ENCODE measurements around the gene ZNF610.
A peak's percentile ranks its signal among the peaks of the same experiment; 100 is the strongest.
"Not testable (repeated sequence)": the region's sequence is repeated elsewhere in the genome, so short reads cannot be mapped to it uniquely, and the experiment has no call there.

Gene ZNF610

GRCh38 chr19:52307275-52307674 is 28.8 kb upstream of the ZNF610 start:
- TF ChIP-seq CTCF (IDR thresholded peaks at IDR 0.05) = no peak
- DNase-seq (ENCODE audit: low spot score) = no peak
- Histone ChIP-seq H3K4me3 (no peak overlapping the region), H3K27ac (no peak overlapping the region)

- TF ChIP-seq CTCF (IDR thresholded peaks at IDR 0.05) = no peak
- peak overlapping the region; percentile 5 for H3K4me3 ChIP-seq
- DNase-seq (ENCODE audit: low spot score) = no peak
- H3K27ac ChIP-seq = no peak overlapping the region
Measured at GRCh38 chr19:52322429-52322828, 13.6 kb upstream of the ZNF610 start.

- no peak for DNase-seq (ENCODE audit: low spot score)
- Histone ChIP-seq H3K4me3 (no peak overlapping the region), H3K27ac (no peak overlapping the region)
- no peak for TF ChIP-seq CTCF (IDR thresholded peaks at IDR 0.05)
Measured at GRCh38 chr19:52331757-52332156, 4.3 kb upstream of the ZNF610 start.

- TF ChIP-seq CTCF (IDR thresholded peaks at IDR 0.05) = no peak
- DNase-seq (ENCODE audit: low spot score) = no peak
- peak overlapping the region; percentile 79 for H3K4me3 ChIP-seq
- H3K27ac ChIP-seq = peak overlapping the region in 1 of 2 donors; percentile 79
Measured at GRCh38 chr19:52335768-52336116, 301 bp upstream of the ZNF610 start.

- Histone ChIP-seq H3K4me3 (peak overlapping the region; percentile 79), H3K27ac (peak overlapping the region; percentile 63 to 79)
- no peak for DNase-seq (ENCODE audit: low spot score)
- TF ChIP-seq CTCF (IDR thresholded peaks at IDR 0.05) = no peak
Measured at GRCh38 chr19:52336791-52337381, 843 bp downstream of the ZNF610 start.

GRCh38 chr19:52339022-52339421 is 3.0 kb downstream of the ZNF610 start:
- DNase-seq (ENCODE audit: low spot score); H3K27ac ChIP-seq; H3K4me3 ChIP-seq: not testable (repeated sequence)

GRCh38 chr19:52343548-52343947 is 7.5 kb downstream of the ZNF610 start:
- H3K4me3 ChIP-seq = no peak overlapping the region
- DNase-seq (ENCODE audit: low spot score) = no peak
- no peak for TF ChIP-seq CTCF (IDR thresholded peaks at IDR 0.05)
- H3K27ac ChIP-seq = no peak overlapping the region

GRCh38 chr19:52345162-52345561 is 9.1 kb downstream of the ZNF610 start:
- Histone ChIP-seq H3K27ac (no peak overlapping the region), H3K4me3 (no peak overlapping the region)
- DNase-seq (ENCODE audit: low spot score) = no peak
- TF ChIP-seq CTCF (IDR thresholded peaks at IDR 0.05) = no peak
